ENCODE data around the gene ARHGAP31. TPM values are rescaled to one million over a fixed set of nuclear protein-coding genes. Genes with fewer than 3 reads are reported as not detected.
"Not testable (repeated sequence)": the region's sequence is repeated elsewhere in the genome, so short reads cannot be mapped to it uniquely, and the experiment has no call there.

The ARHGAP31 gene
- total RNA-seq, 4 donors from 2014 or later, result 6.2 to 9.7 (median 7.3) TPM

GRCh38 chr3:119257654-119258410 lies 36.4 kb upstream of the ARHGAP31 start:
- DNase-seq, result no peak
- peaks cover 0 to 3% (median 3%) of the 10 kb centered on the region in 3 donors for H3K27me3 ChIP-seq
- no peaks in the 10 kb centered on the region for H3K4me1 ChIP-seq
- intact Hi-C loops (cut with DNase I; ENCODE audit: low total_unique reads), result no loop called here
- no peaks in the 10 kb centered on the region for H3K36me3 ChIP-seq
- in situ Hi-C loops (cut with MboI; ENCODE audit: low sequenced_read_pairs in 4 of 4), result no loop called here
- no peak overlapping the region for H3K27ac ChIP-seq
- TF ChIP-seq CTCF (IDR thresholded peaks at IDR 0.05 in 4 of 5, conservative IDR thresholded peaks at IDR 0.05 in 1 of 5) (no peak), POLR2A (IDR thresholded peaks at IDR 0.05) (no peak)
- ATAC-seq, result no peak
- H3K9me3 ChIP-seq, result no peaks in the 10 kb centered on the region
- no peak overlapping the region for H3K4me3 ChIP-seq

- no peaks in the 10 kb centered on the region for H3K36me3 ChIP-seq
- H3K4me3 ChIP-seq, result no peak overlapping the region
- ATAC-seq (no peak), DNase-seq (no peak)
- in situ Hi-C loops (cut with MboI; ENCODE audit: low sequenced_read_pairs in 4 of 4), result no loop called here
- intact Hi-C loops (cut with DNase I; ENCODE audit: low total_unique reads), result no loop called here
- TF ChIP-seq POLR2A (IDR thresholded peaks at IDR 0.05), result no peak
- TF ChIP-seq CTCF (IDR thresholded peaks at IDR 0.05 in 4 of 5, conservative IDR thresholded peaks at IDR 0.05 in 1 of 5), result no peak
- H3K27ac ChIP-seq, result no peak overlapping the region
- no peaks in the 10 kb centered on the region for H3K9me3 ChIP-seq
- H3K27me3 ChIP-seq, result peaks cover 0 to 3% (median 3%) of the 10 kb centered on the region in 3 donors
- no peaks in the 10 kb centered on the region for H3K4me1 ChIP-seq
Measured at GRCh38 chr3:119258915-119259314, 35.3 kb upstream of the ARHGAP31 start.

- TF ChIP-seq CTCF (IDR thresholded peaks at IDR 0.05 in 4 of 5, conservative IDR thresholded peaks at IDR 0.05 in 1 of 5) (no peak), POLR2A (IDR thresholded peaks at IDR 0.05) (no peak)
- intact Hi-C loops (cut with DNase I; ENCODE audit: low total_unique reads) (no loop called here), in situ Hi-C loops (cut with MboI; ENCODE audit: low sequenced_read_pairs in 4 of 4) (no loop called here)
- Histone ChIP-seq H3K27ac (no peak overlapping the region), H3K9me3 (no peaks in the 10 kb centered on the region), H3K27me3 (peaks cover 0 to 3% (median 3%) of the 10 kb centered on the region in 3 donors), H3K36me3 (no peaks in the 10 kb centered on the region), H3K4me3 (no peak overlapping the region), H3K4me1 (no peaks in the 10 kb centered on the region)
- no peak for DNase-seq
- no peak for ATAC-seq
Measured at GRCh38 chr3:119259821-119260220, 34.4 kb upstream of the ARHGAP31 start.

GRCh38 chr3:119261055-119261454 lies 33.1 kb upstream of the ARHGAP31 start:
- DNase-seq, result no peak
- no peaks in the 10 kb centered on the region for H3K4me1 ChIP-seq
- H3K27ac ChIP-seq, result no peak overlapping the region
- intact Hi-C loops (cut with DNase I; ENCODE audit: low total_unique reads), result no loop called here
- no peak for ATAC-seq
- in situ Hi-C loops (cut with MboI; ENCODE audit: low sequenced_read_pairs in 4 of 4), result no loop called here
- peaks cover 0 to 3% (median 3%) of the 10 kb centered on the region in 3 donors for H3K27me3 ChIP-seq
- H3K9me3 ChIP-seq, result no peaks in the 10 kb centered on the region
- H3K36me3 ChIP-seq, result no peaks in the 10 kb centered on the region
- TF ChIP-seq POLR2A (IDR thresholded peaks at IDR 0.05) (no peak), CTCF (IDR thresholded peaks at IDR 0.05 in 4 of 5, conservative IDR thresholded peaks at IDR 0.05 in 1 of 5) (no peak)
- H3K4me3 ChIP-seq, result no peak overlapping the region

- ATAC-seq; H3K9me3 ChIP-seq; H3K4me1 ChIP-seq; H3K27ac ChIP-seq; H3K27me3 ChIP-seq; H3K36me3 ChIP-seq; in situ Hi-C loops (cut with MboI; ENCODE audit: low sequenced_read_pairs in 4 of 4); DNase-seq; H3K4me3 ChIP-seq; intact Hi-C loops (cut with DNase I; ENCODE audit: low total_unique reads): not testable (repeated sequence)
Measured at GRCh38 chr3:119270212-119270611, 24.0 kb upstream of the ARHGAP31 start.
